Thyroid gland (tissue), 4 donors: ENCODE measurements around the gene CYP46A1. TPM values are rescaled to one million over a fixed set of nuclear protein-coding genes. Genes with fewer than 3 reads are reported as not detected.
A peak's percentile ranks its signal among the peaks of the same experiment; 100 is the strongest.
"Not testable (repeated sequence)": the region's sequence is repeated elsewhere in the genome, so short reads cannot be mapped to it uniquely, and the experiment has no call there.

Experiments used
- DNase-seq, 2 donors: peaks; one replicate each; pipeline ENCODE4 v3.0.0-alpha.2; 2019
- H3K27ac ChIP-seq, 3 donors: fragments of 200-600 bp; sonication (generic); 1 replicate in 2 of 3; 2 replicates in 1 of 3; pipeline ENCODE4 v1.5.1; 2016 to 2019; ENCODE audit warnings: mild to moderate bottlenecking in 1 of 3, moderate library complexity in 1 of 3
- H3K27me3 ChIP-seq: fragments of 200-600 bp; sonication (generic); one replicate; pipeline ENCODE4 v1.5.1; 2019
- H3K36me3 ChIP-seq, 2 donors: fragments of 200-600 bp; sonication (generic); one replicate each; pipeline ENCODE4 v1.5.1; 2016 to 2019
- H3K4me1 ChIP-seq, 2 donors: fragments of 200-600 bp; sonication (generic); one replicate each; pipeline ENCODE4 v1.5.1; 2017 to 2019
- H3K4me3 ChIP-seq, 3 donors: fragments of 200-600 bp; sonication (generic); replicated peaks in 1 of 3; 1 replicate in 2 of 3; 2 replicates in 1 of 3; pipeline ENCODE4 v1.5.1; 2016; ENCODE audit warnings: mild to moderate bottlenecking in 1 of 3
- H3K9me3 ChIP-seq: fragments of 200-600 bp; sonication (generic); one replicate; pipeline ENCODE4 v1.5.1; 2017
- CTCF ChIP-seq, 6 experiments: fragments of 200-600 bp in 3 of 6; fragments of 450-650 bp in 3 of 6; sonication (generic) in 3 of 6; IDR thresholded peaks; one replicate each; pipeline ENCODE4 v1.5.1; 2016 to 2019; ENCODE audit warnings: antibody characterized with exemption in 6 of 6, mild to moderate bottlenecking in 2 of 6, inconsistent platforms in 1 of 6, moderate library complexity in 1 of 6
- POLR2A ChIP-seq, 2 donors: fragments of 450-650 bp; IDR thresholded peaks; one replicate each; pipeline ENCODE4 v1.6.1; 2017; ENCODE audit warnings: antibody characterized with exemption in 2 of 2, mild to moderate bottlenecking in 2 of 2, moderate library complexity in 1 of 2
- WGBS, 2 donors: methylation state at CpG; one replicate each; pipeline ENCODE4 v1.1.5; 2017; 5-methylcytosine and 5-hydroxymethylcytosine counted together
- intact Hi-C: fragments of 100-400 bp; cut with DNase I; formaldehyde crosslinking; loops from one replicate; pipeline ENCODE4 v1.15.1; 2023
- total RNA-seq, 4 donors: library from RNA; depleted of rRNA; stranded (reverse); fragments of >200 nt; gene quantifications; one replicate each; pipeline ENCODE4 v1.2.3, GENCODE V29; 2016

CYP46A1 gene
- total RNA-seq, 4 donors from 2014 or later = 0.54 to 5.2 (median 1.5) TPM

GRCh38 chr14:99657645-99658155 is 26.4 kb upstream of the CYP46A1 start:
- Histone ChIP-seq H3K9me3 (no peaks in the 10 kb centered on the region), H3K36me3 (no peaks in the 10 kb centered on the region), H3K4me3 (no peak overlapping the region), H3K27ac (no peak overlapping the region), H3K4me1 (peaks cover 0 to 10% of the 10 kb centered on the region in 2 donors), H3K27me3 (peaks cover 13% of the 10 kb centered on the region)
- TF ChIP-seq CTCF (IDR thresholded peaks at IDR 0.05) (no peak), POLR2A (IDR thresholded peaks at IDR 0.05) (no peak)
- 71% methylated on average over 1 of the region's 1 CpG for WGBS, 2 donors
- intact Hi-C loops = no loop called here
- DNase-seq = no peak

- DNase-seq = no peak
- no peak for TF ChIP-seq CTCF (IDR thresholded peaks at IDR 0.05)
- TF ChIP-seq POLR2A (IDR thresholded peaks at IDR 0.05) = no peak
- peaks cover 0 to 10% of the 10 kb centered on the region in 2 donors for H3K4me1 ChIP-seq
- H3K36me3 ChIP-seq = no peaks in the 10 kb centered on the region
- H3K4me3 ChIP-seq = no peak overlapping the region
- 71 to 77% methylated on average over 15 of the region's 15 CpGs for WGBS, 2 donors
- no peaks in the 10 kb centered on the region for H3K9me3 ChIP-seq
- H3K27ac ChIP-seq = no peak overlapping the region
- intact Hi-C loops = no loop called here
- peaks cover 13% of the 10 kb centered on the region for H3K27me3 ChIP-seq
Measured at GRCh38 chr14:99658218-99658845, 25.8 kb upstream of the CYP46A1 start.

- H3K4me3 ChIP-seq = no peak overlapping the region
- TF ChIP-seq POLR2A (IDR thresholded peaks at IDR 0.05) (no peak), CTCF (IDR thresholded peaks at IDR 0.05) (no peak)
- intact Hi-C loops = no loop called here
Measured at GRCh38 chr14:99659333-99659741, 24.8 kb upstream of the CYP46A1 start.

GRCh38 chr14:99660006-99660566 is 24.0 kb upstream of the CYP46A1 start:
- no peak overlapping the region for H3K27ac ChIP-seq
- H3K4me3 ChIP-seq = no peak overlapping the region
- intact Hi-C loops = no loop called here
- no peaks in the 10 kb centered on the region for H3K9me3 ChIP-seq
- WGBS, 2 donors = 25 to 36% methylated on average over 27 to 36 of the region's 37 CpGs
- peak; percentile 14 to 24 for DNase-seq
- H3K36me3 ChIP-seq = no peaks in the 10 kb centered on the region
- H3K27me3 ChIP-seq = peaks cover 13% of the 10 kb centered on the region
- H3K4me1 ChIP-seq = peaks cover 0 to 10% of the 10 kb centered on the region in 2 donors
- no peak for TF ChIP-seq CTCF (IDR thresholded peaks at IDR 0.05)
- TF ChIP-seq POLR2A (IDR thresholded peaks at IDR 0.05) = no peak

More at GRCh38 chr14:99659333-99659741, 24.8 kb upstream of the CYP46A1 start:
- Histone ChIP-seq H3K9me3 (no peaks in the 10 kb centered on the region), H3K27ac (no peak overlapping the region), H3K4me1 (peaks cover 0 to 10% of the 10 kb centered on the region in 2 donors), H3K36me3 (no peaks in the 10 kb centered on the region), H3K27me3 (peaks cover 13% of the 10 kb centered on the region)
- DNase-seq = peak in 1 of 2 donors; percentile 8
- WGBS, 2 donors = 25% methylated on average over 36 of the region's 58 CpGs; no CpG with 5 or more reads in 1 of the 2 donors

GRCh38 chr14:99660794-99661193 is 23.3 kb upstream of the CYP46A1 start:
- DNase-seq = no peak
- intact Hi-C loops = no loop called here
- H3K27me3 ChIP-seq = peaks cover 13% of the 10 kb centered on the region
- WGBS, 2 donors = 81 to 82% methylated on average over 3 to 4 of the region's 4 CpGs
- TF ChIP-seq CTCF (IDR thresholded peaks at IDR 0.05) (no peak), POLR2A (IDR thresholded peaks at IDR 0.05) (no peak)
- H3K4me3 ChIP-seq = no peak overlapping the region
- no peak overlapping the region for H3K27ac ChIP-seq
- H3K4me1 ChIP-seq = peaks cover 0 to 10% of the 10 kb centered on the region in 2 donors
- H3K36me3 ChIP-seq = no peaks in the 10 kb centered on the region
- H3K9me3 ChIP-seq = no peaks in the 10 kb centered on the region

- DNase-seq, H3K36me3 ChIP-seq, H3K27ac ChIP-seq, H3K9me3 ChIP-seq, H3K4me3 ChIP-seq, intact Hi-C loops: not testable (repeated sequence)
- Histone ChIP-seq H3K4me1 (peaks cover 0 to 10% of the 10 kb centered on the region in 2 donors), H3K27me3 (peaks cover 13% of the 10 kb centered on the region)
Measured at GRCh38 chr14:99661206-99661605, 22.9 kb upstream of the CYP46A1 start.
